ENCODE results near the gene GCG. TPM values are rescaled to one million over a fixed set of nuclear protein-coding genes. Genes with fewer than 3 reads are reported as not detected.

Gene GCG
- total RNA-seq, 1 donor from 2014 or later: not detected

- no peaks in the 10 kb centered on the region for H3K9me3 Mint-ChIP-seq
- H3K4me1 Mint-ChIP-seq: no peaks in the 10 kb centered on the region
- ChIA-PET CTCF (no interaction called here), POLR2A (no interaction called here)
- no peak for TF ChIP-seq CTCF (IDR thresholded peaks at IDR 0.05)
- intact Hi-C loops (cut with micrococcal nuclease): no loop called here
- no peak overlapping the region for H3K4me3 Mint-ChIP-seq
- no peaks in the 10 kb centered on the region for H3K36me3 Mint-ChIP-seq (ENCODE audit: low read depth)
- peaks cover 13% of the 10 kb centered on the region for H3K27me3 Mint-ChIP-seq
- no peak overlapping the region for H3K27ac Mint-ChIP-seq
- no peak for DNase-seq
- ATAC-seq (ENCODE audit: low read depth): no peak
Observed at GRCh38 chr2:162099836-162100235, 52.2 kb downstream of the GCG start.

Other genes with a start within 250 kb of the GCG start
- gene DPP4, start 78.0 kb downstream of the GCG start, total RNA-seq: 1.9 and 2.5 TPM in 2 replicates
- not detected in 2 replicates for gene FAP, start 91.2 kb upstream of the GCG start, total RNA-seq
- 61.8 and 63.0 TPM in 2 replicates for gene IFIH1, start 166.4 kb upstream of the GCG start, total RNA-seq
- gene GCA, start 191.9 kb upstream of the GCG start, total RNA-seq: 31.3 and 33.9 TPM in 2 replicates

Measured in activated B cell treated with CpG ODN at 0.5 μM for 24 hours (primary cell).